GM18870 (cell line): ENCODE measurements around the gene PCDH7.

ENCODE experiments used
- ATAC-seq: cut with Tn5 transposase; IDR thresholded peaks from one replicate; pipeline ENCODE4 v1.9.1; 2021; ENCODE audit warnings: moderate library complexity; ENCODE audit not compliant: unreplicated experiment

PCDH7 gene

GRCh38 chr4:30720021-30720660 lies at the start of gene PCDH7:
PCDH7 (plus strand) TSS chr4:30720369; CDS start chr4:30721423, 1,054 bp downstream.
- no peak for ATAC-seq

DNA sequence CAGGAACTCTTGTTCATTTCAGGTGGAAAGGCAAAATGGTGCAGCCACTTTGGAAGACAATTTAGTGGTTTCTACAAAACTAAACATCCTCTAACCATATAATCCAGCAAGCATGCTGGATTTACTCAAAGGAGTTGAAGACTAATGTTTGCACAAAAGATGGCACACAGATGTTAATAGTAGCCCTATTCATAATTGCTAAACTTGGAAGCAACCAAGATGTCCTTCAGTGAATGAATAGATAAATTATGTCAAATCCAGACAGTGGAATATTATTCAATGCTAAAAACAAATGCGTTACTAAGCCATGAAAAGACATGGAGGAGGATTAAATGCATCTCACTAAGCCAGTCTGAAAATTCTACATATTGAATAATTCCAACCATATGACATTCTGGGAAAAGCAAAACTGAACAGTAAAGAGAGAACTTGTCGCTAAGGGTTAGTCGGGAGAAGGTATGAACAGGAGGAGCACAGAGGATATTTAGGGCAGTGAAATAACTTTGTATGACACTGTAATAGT lies 48.2 kb upstream of the PCDH7 start:
- no peak for ATAC-seq

DNA sequence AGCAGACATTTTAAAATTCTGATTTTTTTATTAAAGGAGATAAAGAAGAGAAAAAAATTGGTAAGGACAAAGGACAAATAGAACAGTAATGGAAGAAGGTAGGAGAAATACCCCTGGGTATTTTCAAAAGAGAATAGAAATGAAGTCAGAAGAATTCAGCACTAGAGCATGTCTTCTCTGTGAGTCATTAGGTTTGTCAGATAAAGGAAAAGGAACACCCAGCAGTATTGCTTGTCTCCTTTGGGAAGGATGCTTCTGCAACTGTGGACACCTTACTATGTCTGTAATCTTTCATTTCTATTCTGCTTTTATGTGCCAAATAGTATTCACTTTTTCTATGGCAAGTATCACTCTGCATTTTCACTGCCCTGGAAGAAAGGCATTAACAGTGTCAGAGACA lies 24.0 kb upstream of the PCDH7 start:
- ATAC-seq: no peak

DNA sequence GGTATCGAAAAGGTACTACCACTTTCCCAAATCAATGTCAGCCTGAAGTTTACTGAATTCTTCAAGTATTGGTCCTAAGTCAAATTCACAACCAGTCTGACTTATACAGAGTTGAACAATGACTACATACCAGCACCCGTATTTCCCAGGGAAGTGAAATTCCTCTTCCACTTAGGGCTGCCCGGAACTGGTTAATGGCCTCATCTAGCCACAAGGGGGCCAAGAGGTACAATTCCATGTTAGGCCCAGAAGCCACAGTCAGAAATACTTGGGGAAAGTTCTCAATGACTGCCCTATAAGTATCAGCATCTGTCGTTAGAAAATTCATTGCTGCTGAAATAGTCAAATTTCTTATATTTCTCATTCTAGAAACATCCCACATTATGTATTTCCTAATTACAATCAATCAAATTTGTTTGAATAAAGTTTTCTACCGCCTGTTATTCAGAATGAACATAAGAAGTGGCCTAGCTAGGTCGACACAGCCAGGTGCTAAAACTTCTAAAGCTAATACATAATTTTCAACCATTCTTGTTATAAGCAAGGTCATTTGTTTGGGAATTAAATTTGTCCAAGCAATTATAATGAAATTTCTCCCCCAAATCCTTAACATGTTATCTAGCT lies 5.6 kb upstream of the PCDH7 start:
- no peak for ATAC-seq

DNA sequence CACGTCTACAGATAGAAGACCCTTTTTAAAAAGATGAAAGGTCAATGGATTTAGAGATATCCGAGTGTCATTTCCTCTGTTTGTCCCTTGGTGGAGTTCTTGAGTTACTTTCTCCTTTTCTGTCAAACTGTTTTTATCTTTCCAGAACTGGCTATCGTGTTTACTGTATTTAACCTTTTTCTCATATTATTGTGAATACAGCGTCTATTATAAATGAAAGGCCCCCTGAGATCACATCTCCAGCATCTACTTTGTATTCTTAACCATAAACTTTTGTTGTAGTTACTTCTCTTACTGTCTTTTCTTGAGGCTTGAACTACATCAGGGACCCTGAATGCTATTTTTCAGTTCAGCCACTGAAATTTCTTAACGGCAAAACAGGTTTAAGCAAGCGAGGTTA lies 4.0 kb upstream of the PCDH7 start:
- ATAC-seq: no peak

GRCh38 chr4:30716681-30717207 lies 3.4 kb upstream of the PCDH7 start:
- no peak for ATAC-seq

- ATAC-seq: no peak
Measured at GRCh38 chr4:30717208-30718020, 2.8 kb upstream of the PCDH7 start.

DNA sequence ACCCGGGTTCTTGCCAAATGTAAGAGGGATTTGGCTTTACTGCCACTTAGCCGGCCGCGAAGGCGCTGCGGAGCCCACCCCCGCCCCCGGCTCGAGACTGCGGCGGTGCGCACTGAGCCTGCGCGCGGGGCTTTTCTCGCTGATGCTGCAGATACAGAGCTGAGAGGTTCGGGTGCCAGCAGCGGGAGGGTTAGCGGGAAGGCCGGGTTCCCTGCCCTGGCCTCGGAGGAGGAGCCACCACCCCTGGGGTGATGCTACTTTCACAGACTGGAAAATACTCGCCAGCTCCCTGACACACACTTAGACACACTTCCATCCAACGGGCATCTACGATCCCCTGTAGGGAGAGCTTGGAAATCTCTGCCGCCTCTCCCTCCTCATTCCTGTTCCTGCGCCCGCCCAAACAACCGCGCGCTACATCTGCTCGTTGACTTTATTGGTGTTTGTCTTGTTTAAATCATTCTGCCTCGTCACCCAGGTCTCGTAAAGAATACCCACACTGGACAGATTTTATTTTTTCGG lies 2.1 kb upstream of the PCDH7 start:
- ATAC-seq: no peak

GRCh38 chr4:30718641-30719453 lies 1.3 kb upstream of the PCDH7 start:
- no peak for ATAC-seq

DNA sequence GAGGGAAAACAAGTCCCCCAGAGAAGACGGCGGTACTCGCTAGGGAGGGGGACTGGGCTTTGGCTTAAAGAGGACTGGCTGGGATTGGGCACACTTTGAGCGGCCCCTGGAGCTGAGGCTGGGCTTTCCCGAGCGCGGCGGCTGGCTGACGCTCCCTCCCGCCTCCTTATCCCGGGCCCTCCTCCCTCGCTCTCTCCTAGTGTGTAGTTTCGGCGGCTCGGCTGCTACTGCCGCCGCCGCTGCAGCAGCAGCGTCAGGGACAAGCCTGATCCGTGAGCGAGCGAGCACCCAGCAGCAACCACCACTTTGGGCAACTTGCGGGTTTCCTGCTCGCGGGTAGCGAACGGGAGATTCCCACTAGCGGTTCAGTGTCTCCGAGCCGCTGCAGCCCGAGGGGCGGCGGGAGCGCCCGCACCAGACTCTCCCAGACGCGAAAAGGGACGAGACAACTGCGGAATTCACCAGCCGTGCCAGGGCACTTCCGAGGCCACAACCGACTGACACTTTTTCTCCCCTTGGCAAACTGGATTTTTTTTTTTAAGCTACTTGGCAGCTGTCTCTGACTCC lies 632 bp upstream of the PCDH7 start:
- no peak for ATAC-seq

GRCh38 chr4:30720661-30721184 lies 554 bp downstream of the PCDH7 start:
- ATAC-seq: no peak

- no peak for ATAC-seq
Measured at GRCh38 chr4:30721185-30722091, 1.3 kb downstream of the PCDH7 start.

- no peak for ATAC-seq
Measured at GRCh38 chr4:30722092-30722358, 1.9 kb downstream of the PCDH7 start.

GRCh38 chr4:30722359-30723200 lies 2.4 kb downstream of the PCDH7 start:
- ATAC-seq: no peak

DNA sequence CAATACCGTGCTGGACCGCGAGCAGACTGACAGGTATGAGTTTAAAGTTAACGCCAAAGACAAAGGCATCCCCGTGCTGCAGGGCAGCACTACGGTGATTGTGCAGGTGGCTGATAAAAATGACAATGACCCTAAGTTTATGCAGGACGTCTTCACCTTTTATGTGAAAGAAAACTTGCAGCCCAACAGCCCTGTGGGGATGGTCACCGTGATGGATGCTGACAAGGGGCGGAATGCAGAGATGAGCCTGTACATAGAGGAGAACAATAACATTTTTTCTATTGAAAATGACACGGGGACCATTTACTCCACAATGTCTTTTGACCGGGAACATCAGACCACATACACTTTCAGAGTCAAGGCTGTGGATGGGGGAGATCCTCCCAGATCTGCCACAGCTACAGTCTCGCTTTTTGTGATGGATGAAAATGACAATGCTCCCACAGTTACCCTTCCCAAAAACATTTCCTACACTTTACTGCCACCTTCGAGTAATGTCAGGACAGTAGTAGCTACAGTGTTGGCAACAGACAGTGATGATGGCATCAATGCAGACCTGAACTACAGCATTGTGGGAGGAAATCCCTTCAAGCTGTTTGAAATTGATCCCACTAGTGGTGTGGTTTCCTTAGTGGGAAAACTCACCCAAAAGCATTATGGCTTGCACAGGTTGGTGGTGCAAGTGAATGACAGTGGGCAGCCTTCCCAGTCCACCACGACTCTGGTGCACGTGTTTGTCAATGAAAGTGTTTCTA lies 3.2 kb downstream of the PCDH7 start:
- no peak for ATAC-seq

GRCh38 chr4:30724247-30724646 lies 4.1 kb downstream of the PCDH7 start:
- ATAC-seq: no peak

- no peak for ATAC-seq
Measured at GRCh38 chr4:30725562-30725961, 5.4 kb downstream of the PCDH7 start.
